HG02943 (cell line): Measurements from ENCODE around the gene RUNX2.
A peak's percentile ranks its signal among the peaks of the same experiment; 100 is the strongest.

Source experiments
- ATAC-seq: cut with Tn5 transposase; IDR thresholded peaks from one replicate; pipeline ENCODE4 v1.9.1; 2021; ENCODE audit warnings: mild to moderate bottlenecking, low read depth, moderate library complexity; ENCODE audit not compliant: unreplicated experiment

Gene RUNX2

GRCh38 chr6:45685076-45685475 is 356.9 kb downstream of the RUNX2 start:
- ATAC-seq: no peak

- peak; percentile 13 for ATAC-seq
Measured at GRCh38 chr6:45686841-45687569, 358.9 kb downstream of the RUNX2 start.

- ATAC-seq: peak; percentile 89
Measured at GRCh38 chr6:45687570-45687969, 359.4 kb downstream of the RUNX2 start.

- no peak for ATAC-seq
Measured at GRCh38 chr6:45688180-45688579, 360.1 kb downstream of the RUNX2 start.

GRCh38 chr6:45689926-45690615 is 361.9 kb downstream of the RUNX2 start:
- no peak for ATAC-seq

GRCh38 chr6:45690846-45691245 is 362.7 kb downstream of the RUNX2 start:
- ATAC-seq: no peak

GRCh38 chr6:45691426-45691825 is 363.3 kb downstream of the RUNX2 start:
- no peak for ATAC-seq

GRCh38 chr6:45692021-45692420 is 363.9 kb downstream of the RUNX2 start:
- no peak for ATAC-seq

GRCh38 chr6:45696738-45697137 is 368.6 kb downstream of the RUNX2 start:
- no peak for ATAC-seq

GRCh38 chr6:45697605-45698004 is 369.5 kb downstream of the RUNX2 start:
- no peak for ATAC-seq

- no peak for ATAC-seq
Measured at GRCh38 chr6:45698046-45698445, 369.9 kb downstream of the RUNX2 start.

GRCh38 chr6:45699663-45700062 is 371.5 kb downstream of the RUNX2 start:
- no peak for ATAC-seq

GRCh38 chr6:45702849-45703739 is 375.0 kb downstream of the RUNX2 start:
- no peak for ATAC-seq

GRCh38 chr6:45704056-45704800 is 376.1 kb downstream of the RUNX2 start:
- no peak for ATAC-seq

GRCh38 chr6:45705137-45705855 is 377.2 kb downstream of the RUNX2 start:
- no peak for ATAC-seq

- no peak for ATAC-seq
Measured at GRCh38 chr6:45706319-45706718, 378.2 kb downstream of the RUNX2 start.

GRCh38 chr6:45707176-45707575 is 379.0 kb downstream of the RUNX2 start:
- no peak for ATAC-seq

GRCh38 chr6:45709781-45710220 is 381.7 kb downstream of the RUNX2 start:
- ATAC-seq: peak; percentile 56

GRCh38 chr6:45710304-45710821 is 382.2 kb downstream of the RUNX2 start:
- peak; percentile 78 for ATAC-seq
